ENCODE data around the gene METTL14.

The METTL14 gene

DNA sequence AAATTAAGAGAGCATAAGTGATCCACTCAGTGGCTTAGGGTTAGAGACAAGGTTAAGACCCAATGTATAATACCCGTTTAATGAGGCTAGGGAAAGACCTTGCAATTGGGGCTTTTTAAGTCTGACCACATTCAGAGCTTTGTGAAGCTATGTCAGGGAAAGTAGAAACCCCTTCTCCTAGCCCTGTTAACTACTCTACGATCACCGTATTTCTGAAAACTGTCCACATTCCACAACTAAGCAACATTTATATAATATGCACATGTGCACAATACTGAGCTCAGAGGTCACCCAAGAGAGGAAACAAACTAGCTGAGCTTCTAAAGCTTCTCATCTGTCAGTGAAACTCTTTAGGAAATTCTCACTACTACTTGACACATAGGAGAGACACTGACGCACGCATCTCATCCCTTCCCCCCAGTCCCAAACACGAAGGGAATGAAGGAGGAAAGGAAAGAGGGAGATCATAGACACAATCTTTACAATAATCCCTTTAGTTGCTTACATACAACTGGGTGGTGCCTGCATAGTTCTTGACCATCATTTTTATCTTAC lies 56.2 kb downstream of the METTL14 start:
- no peaks in the 10 kb centered on the region for H3K27me3 ChIP-seq (replicated peaks in 2 of 5; ENCODE audit: control insufficient read depth in 4 of 5, insufficient read depth in 5 of 5, low read length in 4 of 5)
- peaks cover 0 to 4% (median 0%) of the 10 kb centered on the region in 4 experiments for H3K4me1 ChIP-seq (ENCODE audit: control extremely low read depth in 1 of 4, control insufficient read depth in 4 of 4, insufficient read depth in 4 of 4, low read length in 3 of 4)
- WGBS (ENCODE audit: insufficient coverage), result 80% methylated on average over 1 of the region's 6 CpGs
- POLR2A ChIA-PET, result no interaction called here
- H3K27ac ChIP-seq (ENCODE audit: insufficient read depth in 1 of 2, low read depth in 1 of 2, low read length in 2 of 2, poor library complexity in 1 of 2, severe bottlenecking in 2 of 2), result no peak overlapping the region
- H3K36me3 ChIP-seq (ENCODE audit: control insufficient read depth in 4 of 4, insufficient read depth in 4 of 4, low read length in 3 of 4), result peaks cover 4 to 26% (median 15%) of the 10 kb centered on the region in 4 experiments
- CTCF ChIA-PET, result interaction anchor here (0.6 to 2.2 kb wide), 8 partner anchors 9 to 228 kb away, joined by 3 to 8 read pairs (median 4); no protein-coding TSS in a partner anchor
- no peak overlapping the region for H3K4me3 ChIP-seq (ENCODE audit: control insufficient read depth in 1 of 7, extremely low read depth in 1 of 7, insufficient read depth in 4 of 7, low read depth in 2 of 7, low read length in 6 of 7)
- no peaks in the 10 kb centered on the region for H3K9me3 ChIP-seq (ENCODE audit: control extremely low read depth in 1 of 5, control insufficient read depth in 4 of 5, insufficient read depth in 2 of 5, low read depth in 1 of 5, low read length in 4 of 5)
- DNase-seq, result no peak

DNA sequence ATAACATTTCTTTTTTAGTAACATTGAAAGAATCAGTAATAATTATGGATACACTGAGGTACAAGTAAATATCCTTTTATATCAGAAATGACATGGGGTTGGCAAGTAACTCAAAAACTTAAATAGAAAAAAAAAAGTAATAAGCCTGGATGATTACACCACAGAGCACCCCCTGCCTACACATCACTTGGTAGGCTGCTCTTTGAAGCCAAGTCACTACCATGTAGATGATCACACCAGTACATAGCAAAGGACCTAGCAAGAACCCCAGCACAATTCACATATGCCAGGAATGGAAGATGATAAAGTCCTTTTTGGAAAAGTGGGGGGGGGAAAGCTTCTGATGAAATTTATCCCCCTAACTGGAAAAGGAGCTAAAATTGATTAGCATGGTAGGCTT lies 56.9 kb downstream of the METTL14 start:
- no peak overlapping the region for H3K27ac ChIP-seq (ENCODE audit: insufficient read depth in 1 of 2, low read depth in 1 of 2, low read length in 2 of 2, poor library complexity in 1 of 2, severe bottlenecking in 2 of 2)
- peaks cover 5 to 26% (median 14%) of the 10 kb centered on the region in 4 experiments for H3K36me3 ChIP-seq (ENCODE audit: control insufficient read depth in 4 of 4, insufficient read depth in 4 of 4, low read length in 3 of 4)
- H3K4me3 ChIP-seq (ENCODE audit: control insufficient read depth in 1 of 7, extremely low read depth in 1 of 7, insufficient read depth in 4 of 7, low read depth in 2 of 7, low read length in 6 of 7), result no peak overlapping the region
- H3K4me1 ChIP-seq (ENCODE audit: control extremely low read depth in 1 of 4, control insufficient read depth in 4 of 4, insufficient read depth in 4 of 4, low read length in 3 of 4), result peaks cover 0 to 4% (median 0%) of the 10 kb centered on the region in 4 experiments
- H3K9me3 ChIP-seq (ENCODE audit: control extremely low read depth in 1 of 5, control insufficient read depth in 4 of 5, insufficient read depth in 2 of 5, low read depth in 1 of 5, low read length in 4 of 5), result no peaks in the 10 kb centered on the region
- no peak for DNase-seq
- ChIA-PET POLR2A (no interaction called here), CTCF (interaction anchor here (0.6 to 2.2 kb wide), 9 partner anchors 10 to 227 kb away, joined by 3 to 8 read pairs (median 4); no protein-coding TSS in a partner anchor)
- no peaks in the 10 kb centered on the region for H3K27me3 ChIP-seq (replicated peaks in 2 of 5; ENCODE audit: control insufficient read depth in 4 of 5, insufficient read depth in 5 of 5, low read length in 4 of 5)

DNA sequence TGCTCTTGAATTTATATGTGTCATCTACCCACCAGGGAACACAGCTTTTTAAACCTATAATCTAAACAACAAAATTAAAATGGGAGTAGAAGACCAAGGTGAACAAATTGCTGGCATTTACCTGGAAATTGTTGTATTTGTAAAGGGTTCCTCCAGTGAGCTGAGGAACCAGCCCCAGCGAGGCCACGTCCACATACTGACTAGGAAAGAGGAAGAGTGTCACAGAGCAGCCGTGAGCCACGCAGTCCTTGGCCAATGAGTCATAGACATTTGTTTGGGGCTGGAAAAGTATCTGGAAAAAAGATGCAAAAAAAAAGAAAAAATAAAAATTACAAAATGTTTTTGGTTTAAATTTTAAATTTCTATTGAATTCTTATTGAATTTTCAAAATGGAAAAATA lies 58.7 kb downstream of the METTL14 start:
- WGBS (ENCODE audit: insufficient coverage), result 100% methylated on average over 2 of the region's 4 CpGs
- H3K27me3 ChIP-seq (replicated peaks in 2 of 5; ENCODE audit: control insufficient read depth in 4 of 5, insufficient read depth in 5 of 5, low read length in 4 of 5), result no peaks in the 10 kb centered on the region
- H3K36me3 ChIP-seq (ENCODE audit: control insufficient read depth in 4 of 4, insufficient read depth in 4 of 4, low read length in 3 of 4), result peaks cover 5 to 20% (median 11%) of the 10 kb centered on the region in 4 experiments
- peak in 2 of 3 donors; percentile 3 to 8 for DNase-seq
- peaks cover 0 to 4% (median 0%) of the 10 kb centered on the region in 4 experiments for H3K4me1 ChIP-seq (ENCODE audit: control extremely low read depth in 1 of 4, control insufficient read depth in 4 of 4, insufficient read depth in 4 of 4, low read length in 3 of 4)
- H3K27ac ChIP-seq (ENCODE audit: insufficient read depth in 1 of 2, low read depth in 1 of 2, low read length in 2 of 2, poor library complexity in 1 of 2, severe bottlenecking in 2 of 2), result no peak overlapping the region
- ChIA-PET CTCF (interaction anchor here (1.0 kb wide), 1 partner anchor 11 kb away, joined by 3 read pairs; no protein-coding TSS in a partner anchor), POLR2A (no interaction called here)
- no peaks in the 10 kb centered on the region for H3K9me3 ChIP-seq (ENCODE audit: control extremely low read depth in 1 of 5, control insufficient read depth in 4 of 5, insufficient read depth in 2 of 5, low read depth in 1 of 5, low read length in 4 of 5)
- no peak overlapping the region for H3K4me3 ChIP-seq (ENCODE audit: control insufficient read depth in 1 of 7, extremely low read depth in 1 of 7, insufficient read depth in 4 of 7, low read depth in 2 of 7, low read length in 6 of 7)

DNA sequence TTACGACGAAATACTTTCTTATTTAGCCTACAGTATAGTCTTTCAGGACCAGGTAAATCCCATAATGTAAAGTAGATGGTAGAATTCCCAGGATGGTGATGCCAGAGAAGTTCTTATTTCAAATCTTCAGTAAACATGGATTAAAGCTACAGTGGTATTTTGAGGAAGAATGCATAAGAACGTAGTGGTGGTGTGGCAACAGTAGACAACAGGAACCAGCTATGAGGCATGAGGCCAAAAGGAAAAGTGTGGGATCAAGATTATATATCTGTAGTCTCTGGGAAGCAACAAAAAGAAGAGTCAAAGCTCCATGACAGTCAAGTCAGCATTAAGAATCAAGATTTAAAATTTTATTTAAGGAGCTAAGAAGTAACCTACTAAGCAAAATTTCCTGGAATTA lies 60.2 kb downstream of the METTL14 start:
- peak in 1 of 3 donors; percentile 2 for DNase-seq
- WGBS (ENCODE audit: insufficient coverage), result 50% methylated on average over 1 of the region's 3 CpGs

DNA sequence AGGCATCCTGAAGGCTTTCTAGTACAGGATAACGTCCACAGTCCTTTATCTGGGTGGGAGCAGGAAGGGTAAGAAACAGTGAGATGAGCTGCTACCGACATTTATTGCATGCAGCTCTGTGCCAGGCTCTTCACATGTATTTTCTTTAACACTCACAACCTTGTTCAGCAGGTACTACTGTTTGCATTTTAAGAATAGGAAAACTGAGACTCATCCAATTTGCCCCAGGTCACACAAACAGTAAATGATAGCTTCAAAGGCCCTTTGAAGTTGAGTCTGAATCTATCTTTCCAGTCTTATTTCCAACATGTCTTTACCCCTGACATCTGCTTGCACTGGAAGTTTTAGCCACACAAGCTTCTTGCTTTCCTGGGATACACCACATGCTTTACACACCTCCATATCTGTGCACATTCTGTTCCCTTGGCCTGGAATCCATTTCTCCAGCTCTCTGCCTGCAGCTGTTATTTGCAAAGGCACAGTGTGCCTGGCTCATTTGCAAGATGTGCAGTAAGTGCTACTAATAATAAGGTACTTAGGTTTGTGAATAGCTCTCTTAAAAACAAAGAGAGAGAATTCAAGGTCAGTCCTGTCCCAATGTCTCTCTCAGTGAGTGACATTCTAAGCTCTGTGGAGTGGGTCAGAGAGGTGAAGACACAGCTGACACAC lies 61.2 kb downstream of the METTL14 start:
- CTCF ChIA-PET, result interaction anchor here (0.6 to 2.8 kb wide), 15 partner anchors 9 to 544 kb away, joined by 3 to 12 read pairs (median 3); no protein-coding TSS in a partner anchor
- Histone ChIP-seq H3K4me3 (ENCODE audit: control insufficient read depth in 1 of 7, extremely low read depth in 1 of 7, insufficient read depth in 4 of 7, low read depth in 2 of 7, low read length in 6 of 7) (no peak overlapping the region), H3K36me3 (ENCODE audit: control insufficient read depth in 4 of 4, insufficient read depth in 4 of 4, low read length in 3 of 4) (peaks cover 6 to 18% (median 11%) of the 10 kb centered on the region in 4 experiments), H3K27ac (ENCODE audit: insufficient read depth in 1 of 2, low read depth in 1 of 2, low read length in 2 of 2, poor library complexity in 1 of 2, severe bottlenecking in 2 of 2) (no peak overlapping the region), H3K4me1 (ENCODE audit: control extremely low read depth in 1 of 4, control insufficient read depth in 4 of 4, insufficient read depth in 4 of 4, low read length in 3 of 4) (peaks cover 0 to 4% (median 0%) of the 10 kb centered on the region in 4 experiments), H3K9me3 (ENCODE audit: control extremely low read depth in 1 of 5, control insufficient read depth in 4 of 5, insufficient read depth in 2 of 5, low read depth in 1 of 5, low read length in 4 of 5) (no peaks in the 10 kb centered on the region), H3K27me3 (replicated peaks in 2 of 5; ENCODE audit: control insufficient read depth in 4 of 5, insufficient read depth in 5 of 5, low read length in 4 of 5) (no peaks in the 10 kb centered on the region)
- 75% methylated on average over 1 of the region's 2 CpGs for WGBS (ENCODE audit: insufficient coverage)
- DNase-seq, result no peak
- POLR2A ChIA-PET, result interaction anchor here (0.6 to 0.7 kb wide), 3 partner anchors 745 to 1668 kb away, joined by 3 to 4 read pairs (median 3); no protein-coding TSS in a partner anchor

More for the DNA sequence above, 60.2 kb downstream of the METTL14 start:
- Histone ChIP-seq H3K36me3 (ENCODE audit: control insufficient read depth in 4 of 4, insufficient read depth in 4 of 4, low read length in 3 of 4) (peaks cover 3 to 17% (median 9%) of the 10 kb centered on the region in 4 experiments), H3K4me3 (ENCODE audit: control insufficient read depth in 1 of 7, extremely low read depth in 1 of 7, insufficient read depth in 4 of 7, low read depth in 2 of 7, low read length in 6 of 7) (no peak overlapping the region), H3K27me3 (replicated peaks in 2 of 5; ENCODE audit: control insufficient read depth in 4 of 5, insufficient read depth in 5 of 5, low read length in 4 of 5) (no peaks in the 10 kb centered on the region), H3K9me3 (ENCODE audit: control extremely low read depth in 1 of 5, control insufficient read depth in 4 of 5, insufficient read depth in 2 of 5, low read depth in 1 of 5, low read length in 4 of 5) (no peaks in the 10 kb centered on the region), H3K27ac (ENCODE audit: insufficient read depth in 1 of 2, low read depth in 1 of 2, low read length in 2 of 2, poor library complexity in 1 of 2, severe bottlenecking in 2 of 2) (no peak overlapping the region), H3K4me1 (ENCODE audit: control extremely low read depth in 1 of 4, control insufficient read depth in 4 of 4, insufficient read depth in 4 of 4, low read length in 3 of 4) (peaks cover 0 to 4% (median 0%) of the 10 kb centered on the region in 4 experiments)
- ChIA-PET CTCF (interaction anchor here (0.9 to 2.8 kb wide), 10 partner anchors 10 to 225 kb away, joined by 3 to 12 read pairs (median 4); no protein-coding TSS in a partner anchor), POLR2A (no interaction called here)

DNA sequence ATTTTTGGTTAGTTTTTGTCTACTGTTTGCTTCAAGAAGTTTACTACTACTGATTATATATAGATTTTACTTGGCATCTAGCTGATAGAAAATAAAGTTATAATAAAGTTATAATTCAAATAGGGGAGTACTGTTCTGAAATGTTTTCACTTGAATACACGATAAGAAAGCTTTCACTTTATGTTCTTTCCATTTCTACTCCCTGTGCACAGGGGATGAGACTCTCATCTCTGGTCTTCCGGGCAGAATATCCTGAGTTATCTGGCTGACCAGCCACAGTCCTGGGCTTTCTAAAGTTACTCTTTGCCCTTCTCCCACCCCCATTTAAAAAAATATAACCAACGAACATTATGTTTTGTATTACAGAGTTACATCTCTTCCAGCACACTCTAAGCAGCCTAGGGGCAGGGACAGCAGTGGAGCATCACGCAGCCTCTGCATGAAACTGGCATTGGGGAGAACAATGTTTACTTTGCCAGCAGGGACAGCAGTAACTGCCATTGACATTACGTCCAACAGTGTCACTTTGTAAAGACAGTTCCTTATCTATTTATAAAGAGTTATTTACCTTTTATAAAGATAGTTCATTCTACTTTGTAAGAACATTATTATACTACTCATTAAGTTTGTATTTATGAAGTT lies 64.3 kb downstream of the METTL14 start:
- Histone ChIP-seq H3K36me3 (ENCODE audit: control insufficient read depth in 4 of 4, insufficient read depth in 4 of 4, low read length in 3 of 4) (peaks cover 7 to 17% (median 12%) of the 10 kb centered on the region in 4 experiments), H3K4me1 (ENCODE audit: control extremely low read depth in 1 of 4, control insufficient read depth in 4 of 4, insufficient read depth in 4 of 4, low read length in 3 of 4) (peaks cover 0 to 4% (median 0%) of the 10 kb centered on the region in 4 experiments), H3K9me3 (ENCODE audit: control extremely low read depth in 1 of 5, control insufficient read depth in 4 of 5, insufficient read depth in 2 of 5, low read depth in 1 of 5, low read length in 4 of 5) (no peaks in the 10 kb centered on the region), H3K27me3 (replicated peaks in 2 of 5; ENCODE audit: control insufficient read depth in 4 of 5, insufficient read depth in 5 of 5, low read length in 4 of 5) (no peaks in the 10 kb centered on the region), H3K27ac (ENCODE audit: insufficient read depth in 1 of 2, low read depth in 1 of 2, low read length in 2 of 2, poor library complexity in 1 of 2, severe bottlenecking in 2 of 2) (no peak overlapping the region), H3K4me3 (ENCODE audit: control insufficient read depth in 1 of 7, extremely low read depth in 1 of 7, insufficient read depth in 4 of 7, low read depth in 2 of 7, low read length in 6 of 7) (no peak overlapping the region)
- ChIA-PET POLR2A (no interaction called here), CTCF (interaction anchor here (0.8 to 0.9 kb wide), 2 partner anchors 141 to 219 kb away, joined by 3 to 4 read pairs; no protein-coding TSS in a partner anchor)
- DNase-seq, result no peak
- WGBS (ENCODE audit: insufficient coverage), result 100% methylated on average over 3 of the region's 5 CpGs

Measured in common myeloid progenitor, CD34-positive (primary cell).